B cell (primary cell): ENCODE data around the gene INSR. TPM values are rescaled to one million over a fixed set of nuclear protein-coding genes. Genes with fewer than 3 reads are reported as not detected.

ENCODE experiments used
- ATAC-seq: fragments of 200-7000 bp; cut with Tn5 transposase; one replicate; pipeline ENCODE4 v1.10.0; 2021; ENCODE audit warnings: low read depth, mild to moderate bottlenecking, moderate number of reproducible peaks, moderate library complexity
- CTCF ChIA-PET: fragments of 350-600 bp; sonication (Branson Sonifier 250); formaldehyde crosslinking; loops from one replicate; lab custom pipeline; 2021; ENCODE audit warnings: antibody characterized with exemption, inconsistent platforms; lab: Charles Lee
- POLR2A ChIA-PET: fragments of 350-600 bp; sonication (Branson Sonifier 250); formaldehyde crosslinking; loops from one replicate; lab custom pipeline; 2021; ENCODE audit warnings: antibody characterized with exemption; lab: Charles Lee
- DNase-seq: peaks from one replicate; pipeline ENCODE4 v3.0.0; 2013
- H2AFZ ChIP-seq: 2 replicates; pipeline ENCODE4 v1.6.1; 2012; ENCODE audit warnings: mild to moderate bottlenecking, low read depth, low read length; ENCODE audit not compliant: insufficient read depth, poor library complexity, severe bottlenecking
- H3K27ac ChIP-seq, 2 donors: 1 replicate in 1 of 2; 2 replicates in 1 of 2; pipeline ENCODE4 v1.5.1; 2012 to 2013; ENCODE audit warnings: low read length in 2 of 2, mild to moderate bottlenecking in 2 of 2, moderate library complexity in 1 of 2
- H3K27me3 ChIP-seq, 4 experiments: fragments of 200-600 bp in 1 of 4; sonication (generic) in 1 of 4; replicated peaks in 1 of 4; 1 replicate in 2 of 4; 2 replicates in 2 of 4; pipeline versions ENCODE4 v1.6.1 to v1.7.0; 2013 to 2016; ENCODE audit warnings: low read length in 3 of 4, mild to moderate bottlenecking in 2 of 4, mixed read lengths in 1 of 4, moderate library complexity in 1 of 4; ENCODE audit not compliant: insufficient read depth in 4 of 4, control insufficient read depth in 3 of 4; ENCODE audit errors: control extremely low read depth in 1 of 4
- H3K36me3 ChIP-seq, 2 experiments: replicated peaks in 1 of 2; 1 replicate in 1 of 2; 2 replicates in 1 of 2; pipeline versions ENCODE4 v1.6.1 to v1.7.1; 2013; ENCODE audit warnings: low read length in 1 of 2; ENCODE audit not compliant: insufficient read depth in 2 of 2, control insufficient read depth in 1 of 2; ENCODE audit errors: control extremely low read depth in 1 of 2, extremely low read depth in 1 of 2
- H3K4me1 ChIP-seq, 2 donors: fragments of 200-600 bp in 1 of 2; sonication (generic) in 1 of 2; 1 replicate in 1 of 2; 2 replicates in 1 of 2; pipeline versions ENCODE4 v1.5.1 to v1.6.1; 2013 to 2017; ENCODE audit warnings: low read length in 2 of 2; ENCODE audit not compliant: control insufficient read depth in 2 of 2, insufficient read depth in 2 of 2
- H3K4me2 ChIP-seq: replicated peaks from 2 replicates; pipeline ENCODE3; 2012; ENCODE audit warnings: mild to moderate bottlenecking, low read depth, low read length; ENCODE audit not compliant: poor library complexity, severe bottlenecking
- H3K4me3 ChIP-seq, 5 experiments: fragments of 200-600 bp in 1 of 5; sonication (generic) in 1 of 5; 1 replicate in 3 of 5; 2 replicates in 2 of 5; pipeline versions ENCODE4 v1.5.1 to v1.7.0; 2011 to 2016; ENCODE audit warnings: low read length in 4 of 5, mild to moderate bottlenecking in 4 of 5, low read depth in 2 of 5, control low read depth in 1 of 5, moderate library complexity in 1 of 5; ENCODE audit not compliant: insufficient read depth in 1 of 5; ENCODE audit errors: control extremely low read depth in 1 of 5, extremely low read depth in 1 of 5
- H3K79me2 ChIP-seq: fragments of 200-600 bp; sonication (generic); one replicate; pipeline ENCODE4 v1.6.0; 2016; ENCODE audit warnings: low read length; ENCODE audit not compliant: control insufficient read depth, insufficient read depth
- H3K9ac ChIP-seq: fragments of 200-600 bp; sonication (generic); 2 replicates; pipeline ENCODE4 v1.6.1; 2017; ENCODE audit warnings: mild to moderate bottlenecking, low read length, moderate library complexity
- H3K9me3 ChIP-seq, 3 donors: one replicate each; pipeline versions ENCODE4 v1.6.1 to v1.7.1; 2013; ENCODE audit warnings: low read length in 2 of 3; ENCODE audit not compliant: control insufficient read depth in 2 of 3, insufficient read depth in 1 of 3; ENCODE audit errors: control extremely low read depth in 1 of 3
- H4K20me1 ChIP-seq: 2 replicates; pipeline ENCODE4 v1.6.0; 2012; ENCODE audit warnings: mild to moderate bottlenecking, low read length; ENCODE audit not compliant: insufficient read depth, control insufficient read depth, poor library complexity, severe bottlenecking
- H3K27ac Mint-ChIP-seq: one replicate; pipeline ENCODE4 v1.8.0; 2021; ENCODE audit warnings: mixed read lengths
- H3K27me3 Mint-ChIP-seq: one replicate; pipeline ENCODE4 v1.8.0; 2021; ENCODE audit warnings: mixed read lengths
- H3K4me1 Mint-ChIP-seq: one replicate; pipeline ENCODE4 v1.8.0; 2021; ENCODE audit warnings: mixed read lengths
- H3K4me3 Mint-ChIP-seq: one replicate; pipeline ENCODE4 v1.8.0; 2021; ENCODE audit warnings: mixed read lengths
- H3K9me3 Mint-ChIP-seq: one replicate; pipeline ENCODE4 v1.8.0; 2022; ENCODE audit warnings: mixed read lengths; ENCODE audit not compliant: insufficient read depth
- CTCF ChIP-seq: fragments of 200-600 bp; IDR thresholded peaks from one replicate; pipeline ENCODE4 v1.8.0; 2022; ENCODE audit warnings: antibody characterized with exemption, mild to moderate bottlenecking
- EZH2 ChIP-seq: IDR thresholded peaks from 2 replicates; pipeline ENCODE4 v1.6.1; 2012; ENCODE audit warnings: borderline replicate concordance, low read depth, mild to moderate bottlenecking, moderate library complexity, low read length; ENCODE audit not compliant: insufficient read depth, poor library complexity, severe bottlenecking
- WGBS: methylation state at CpG from one replicate; pipeline ENCODE4 v1.1.5; 2013; ENCODE audit warnings: missing lambda C conversion rate; ENCODE audit not compliant: insufficient coverage; 5-methylcytosine and 5-hydroxymethylcytosine counted together
- intact Hi-C: fragments of 100-400 bp; cut with micrococcal nuclease; formaldehyde crosslinking; loops from one replicate; pipeline ENCODE4 v1.10.0; 2022
- polyA plus RNA-seq: library from polyadenylated mRNA; depleted of rRNA; stranded (reverse); fragments of >200 nt; gene quantifications from 2 replicates; pipeline ENCODE4 v1.2.3, GENCODE V29; 2012
- total RNA-seq, 2 donors: library from RNA; stranded (reverse); fragments of 120-200 nt in 1 of 2; gene quantifications; 1 replicate in 1 of 2; 2 replicates in 1 of 2; pipeline versions ENCODE4 v1.2.3 to v1.2.4, GENCODE V29; 2013 to 2022

The INSR gene
- total and polyA plus RNA-seq, 2 donors (not counting 1 experiment from before 2014, with no cell fraction given) = 1.4 to 6.3 TPM

GRCh38 chr19:7294558-7295212 is 471 bp upstream of the INSR start:
- no peak for ATAC-seq

More at GRCh38 chr19:7294558-7295212, 471 bp upstream of the INSR start:
- WGBS = 1% methylated on average over 33 of the region's 43 CpGs
- Histone ChIP-seq H3K27ac (no peak overlapping the region), H2AFZ (peak overlapping the region; percentile 78), H3K4me2 (peak overlapping the region; percentile 79), H3K4me3 (peak overlapping the region; percentile 36 to 67 (median 59)), H3K36me3 (no peaks in the 10 kb centered on the region), H3K27me3 (peaks cover 0 to 28% (median 6%) of the 10 kb centered on the region in 4 experiments), H3K9me3 (no peaks in the 10 kb centered on the region), H3K9ac (peak overlapping the region; percentile 73), H4K20me1 (no peaks in the 10 kb centered on the region), H3K4me1 (peaks cover 12 to 21% of the 10 kb centered on the region in 2 donors), H3K79me2 (no peaks in the 10 kb centered on the region)
- Mint-ChIP-seq H3K4me3 (peak overlapping the region; percentile 87), H3K4me1 (peaks cover 25% of the 10 kb centered on the region), H3K27ac (peak overlapping the region; percentile 15), H3K9me3 (no peaks in the 10 kb centered on the region), H3K27me3 (peaks cover 31% of the 10 kb centered on the region)
- intact Hi-C loops = loop anchor here (1.0 kb wide), 1 partner anchor 96 kb away; no protein-coding TSS in a partner anchor
- peak; percentile 29 for DNase-seq
- POLR2A ChIA-PET = no interaction called here
- CTCF ChIA-PET = interaction anchor here (1.3 kb wide), 1 partner anchor 115 kb away, joined by 4 read pairs; no protein-coding TSS in a partner anchor
- TF ChIP-seq CTCF = no peak
- no peak for TF ChIP-seq EZH2
